Measurements from ENCODE around the gene ADCY9.
"Not testable (repeated sequence)": the region's sequence is repeated elsewhere in the genome, so short reads cannot be mapped to it uniquely, and the experiment has no call there.

The ADCY9 gene

GRCh38 chr16:3965781-3966582, 150.3 kb downstream of the ADCY9 start:
- no peak for DNase-seq

- DNase-seq, result no peak
These were observed 150.9 kb downstream of the ADCY9 start for GRCh38 chr16:3965306-3965705.

- no peak for DNase-seq
These were observed 151.5 kb downstream of the ADCY9 start for GRCh38 chr16:3964686-3965290.

- DNase-seq, result no peak
These were observed 152.2 kb downstream of the ADCY9 start for GRCh38 chr16:3963886-3964685.

GRCh38 chr16:3963203-3963602, 153.0 kb downstream of the ADCY9 start:
- DNase-seq, result no peak

- no peak for DNase-seq
These were observed 154.8 kb downstream of the ADCY9 start for GRCh38 chr16:3961449-3961849.

GRCh38 chr16:3959926-3960590, 156.2 kb downstream of the ADCY9 start:
- not testable (repeated sequence) for DNase-seq

GRCh38 chr16:3959148-3959547, 157.1 kb downstream of the ADCY9 start:
- no peak for DNase-seq

- no peak for DNase-seq
These were observed 158.8 kb downstream of the ADCY9 start for GRCh38 chr16:3957344-3957980.

GRCh38 chr16:3954411-3954921, 161.8 kb downstream of the ADCY9 start:
- no peak for DNase-seq

- DNase-seq, result no peak
These were observed 162.4 kb downstream of the ADCY9 start for GRCh38 chr16:3953728-3954410.

GRCh38 chr16:3952737-3953131, 163.5 kb downstream of the ADCY9 start:
- DNase-seq, result no peak

- DNase-seq, result no peak
These were observed 164.1 kb downstream of the ADCY9 start for GRCh38 chr16:3951861-3952736.

- DNase-seq, result not testable (repeated sequence)
These were observed 164.9 kb downstream of the ADCY9 start for GRCh38 chr16:3951380-3951779.

- no peak for DNase-seq
These were observed 165.7 kb downstream of the ADCY9 start for GRCh38 chr16:3950343-3951193.

- no peak for DNase-seq
These were observed 166.3 kb downstream of the ADCY9 start for GRCh38 chr16:3949946-3950342.

GRCh38 chr16:3949287-3949686, 167.0 kb downstream of the ADCY9 start:
- no peak for DNase-seq

GRCh38 chr16:3948378-3948995, 167.8 kb downstream of the ADCY9 start:
- DNase-seq, result no peak

GRCh38 chr16:3946604-3947180, 169.6 kb downstream of the ADCY9 start:
- DNase-seq, result no peak
